HepG2 (cell line): ENCODE results near the gene MEI1. TPM values are rescaled to one million over a fixed set of nuclear protein-coding genes. Genes with fewer than 3 reads are reported as not detected.

ENCODE experiments used
- IKZF4 ChIP-seq: sonication (generic); formaldehyde crosslinking; IDR thresholded peaks from 2 replicates; pipeline ENCODE4 v1.5.1; 2020; ENCODE audit warnings: borderline replicate concordance, mild to moderate bottlenecking, low read depth, missing genetic modification reagents; ENCODE audit errors: not compliant biosample characterization
- JUNB ChIP-seq: sonication (generic); formaldehyde crosslinking; IDR thresholded peaks from 2 replicates; pipeline ENCODE4 v1.8.0; 2022; ENCODE audit warnings: missing genetic modification reagents, mild to moderate bottlenecking, borderline replicate concordance
- KAT7 ChIP-seq: IDR thresholded peaks from 2 replicates; pipeline ENCODE4 v1.6.1; 2018; ENCODE audit warnings: borderline replicate concordance, missing compliant biosample characterization
- NFYB ChIP-seq: sonication (generic); formaldehyde crosslinking; IDR thresholded peaks from 2 replicates; pipeline ENCODE4 v1.4.0; 2020; ENCODE audit warnings: missing genetic modification reagents
- POLR2G ChIP-seq: fragments of 200-400 bp; formaldehyde crosslinking; IDR thresholded peaks from 2 replicates; pipeline ENCODE4 v1.6.1; 2018; ENCODE audit warnings: mild to moderate bottlenecking, low read depth, low read length, moderate library complexity
- SRSF1 ChIP-seq: fragments of 200-400 bp; formaldehyde crosslinking; optimal IDR thresholded peaks from 2 replicates; pipeline ENCODE3; 2017; ENCODE audit warnings: mild to moderate bottlenecking, low read depth, low read length, moderate library complexity
- TBX2 ChIP-seq: sonication (generic); formaldehyde crosslinking; IDR thresholded peaks from 2 replicates; pipeline ENCODE4 v1.5.0; 2020; ENCODE audit warnings: missing genetic modification reagents, mild to moderate bottlenecking, borderline replicate concordance
- TSC22D2 ChIP-seq: sonication (generic); formaldehyde crosslinking; IDR thresholded peaks from 2 replicates; pipeline ENCODE4 v1.5.1; 2020; ENCODE audit warnings: missing genetic modification reagents, mild to moderate bottlenecking, borderline replicate concordance
- ZNF317 ChIP-seq: sonication (generic); formaldehyde crosslinking; IDR thresholded peaks from 2 replicates; pipeline ENCODE4 v1.5.0; 2020; ENCODE audit warnings: mild to moderate bottlenecking, missing genetic modification reagents
- ZNF75D ChIP-seq: sonication (generic); formaldehyde crosslinking; IDR thresholded peaks from 2 replicates; pipeline ENCODE4 v1.8.1; 2023; ENCODE audit warnings: missing genetic modification reagents, mild to moderate bottlenecking, borderline replicate concordance
- ZNF766 ChIP-seq: sonication (generic); formaldehyde crosslinking; IDR thresholded peaks from 2 replicates; pipeline ENCODE4 v1.5.0; 2020; ENCODE audit warnings: missing genetic modification reagents, borderline replicate concordance
- ZSCAN29 ChIP-seq: sonication (generic); formaldehyde crosslinking; conservative IDR thresholded peaks from 2 replicates; pipeline ENCODE4 v1.4.0; 2020; ENCODE audit warnings: mild to moderate bottlenecking, missing genetic modification reagents
- polyA plus RNA-seq, 8 experiments: library from polyadenylated mRNA; depleted of rRNA in 3 of 8; stranded (reverse) in 7 of 8; unstranded in 1 of 8; fragments of >200 nt; fragmentation: Illumina TruSeq in 4 of 8; extraction: Trizol in 4 of 8; gene quantifications; 2 replicates each; pipeline versions ENCODE4 v1.2.1 to v1.2.3, GENCODE V29; 2011 to 2016; ENCODE audit warnings: low read depth in 4 of 8, missing spikeins in 1 of 8, mixed read lengths in 1 of 8; ENCODE audit not compliant: insufficient read depth in 1 of 8
- total RNA-seq, 5 experiments: library from RNA; depleted of rRNA; stranded (reverse); fragments of >200 nt; fragmentation: Illumina TruSeq; extraction: Trizol; gene quantifications; 2 replicates each; pipeline ENCODE4 v1.2.3, GENCODE V29; 2016; ENCODE audit warnings: low read depth in 1 of 5
- TF ChIP-seq, protein P1 (sequence below): sonication (generic); formaldehyde crosslinking; IDR thresholded peaks from 2 replicates; pipeline ENCODE4 v1.8.0; 2022; ENCODE audit warnings: mild to moderate bottlenecking, missing genetic modification reagents, borderline replicate concordance
- TF ChIP-seq, protein P2 (sequence below): sonication (generic); formaldehyde crosslinking; IDR thresholded peaks from one replicate; pipeline ENCODE4 v1.5.1; 2020; ENCODE audit warnings: mild to moderate bottlenecking, missing genetic modification reagents; ENCODE audit errors: not compliant biosample characterization
- TF ChIP-seq, protein P3 (sequence below): sonication (generic); formaldehyde crosslinking; IDR thresholded peaks from 2 replicates; pipeline ENCODE4 v1.5.1; 2020; ENCODE audit warnings: missing genetic modification reagents, mild to moderate bottlenecking, borderline replicate concordance

MEI1 gene
- total and polyA plus RNA-seq, 2 of the 13 experiments (the other 11 are each of a cell fraction or from before 2014, with no cell fraction given), result 0.75 to 1.9 TPM

DNA sequence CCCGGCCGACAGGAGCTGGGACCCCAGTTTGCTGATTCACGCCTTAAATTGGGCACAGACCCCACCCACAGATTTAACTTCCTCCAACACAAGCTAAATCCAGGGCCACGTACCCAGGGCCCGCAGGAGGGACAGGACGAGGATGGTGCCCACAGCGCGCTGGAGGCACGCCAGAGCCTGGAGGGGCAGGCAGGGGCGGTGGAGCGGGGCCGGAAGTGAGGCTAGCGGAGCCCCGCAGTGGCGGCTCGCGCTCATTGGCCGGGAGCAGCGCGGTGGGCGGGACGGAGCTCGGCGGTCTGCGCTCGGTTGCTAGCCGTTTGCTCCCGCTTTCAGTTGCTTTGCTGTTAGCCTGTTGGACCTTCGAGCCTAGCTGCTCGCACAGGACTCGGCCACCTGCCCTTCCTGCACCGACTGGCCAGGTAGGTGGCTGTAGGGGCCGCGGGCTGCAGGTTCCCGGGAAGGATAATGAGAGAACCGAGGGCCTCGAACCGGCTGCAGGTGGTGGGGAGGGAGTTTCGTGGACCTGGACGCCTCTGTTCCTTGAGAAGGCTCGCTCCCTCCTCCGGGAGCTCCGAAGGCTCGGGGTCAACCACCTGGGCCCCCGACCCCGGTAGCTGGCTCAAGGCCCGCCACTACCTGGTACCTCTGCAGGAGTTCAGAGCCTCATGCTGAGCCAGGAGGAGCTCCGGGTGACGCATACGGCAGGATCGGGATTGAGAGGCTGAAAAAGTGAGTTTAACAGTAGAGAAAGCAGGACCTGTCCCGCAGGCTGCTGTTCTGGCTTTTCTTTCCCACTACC lies 101.2 kb downstream of the MEI1 start, which contains the start of gene CCDC134 (continued):
- TF ChIP-seq ZNF75D (CRISPR knock-in tag), result no peak
- TF ChIP-seq, protein P1, sequence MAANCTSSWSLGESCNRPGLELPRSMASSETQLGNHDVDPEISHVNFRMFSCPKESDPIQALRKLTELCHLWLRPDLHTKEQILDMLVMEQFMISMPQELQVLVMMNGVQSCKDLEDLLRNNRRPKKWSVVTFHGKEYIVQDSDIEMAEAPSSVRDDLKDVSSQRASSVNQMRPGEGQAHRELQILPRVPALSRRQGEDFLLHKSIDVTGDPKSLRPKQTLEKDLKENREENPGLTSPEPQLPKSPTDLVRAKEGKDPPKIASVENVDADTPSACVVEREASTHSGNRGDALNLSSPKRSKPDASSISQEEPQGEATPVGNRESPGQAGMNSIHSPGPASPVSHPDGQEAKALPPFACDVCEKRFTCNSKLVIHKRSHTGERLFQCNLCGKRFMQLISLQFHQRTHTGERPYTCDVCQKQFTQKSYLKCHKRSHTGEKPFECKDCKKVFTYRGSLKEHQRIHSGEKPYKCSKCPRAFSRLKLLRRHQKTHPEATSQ, result peak; percentile 11; the same call in 1 of the 2 replicates
- peak; percentile 93 for TF ChIP-seq POLR2G
- peak; percentile 90 for TF ChIP-seq NFYB (CRISPR knock-in tag)
- TF ChIP-seq IKZF4 (CRISPR knock-in tag), result no peak
- TF ChIP-seq, protein P2, sequence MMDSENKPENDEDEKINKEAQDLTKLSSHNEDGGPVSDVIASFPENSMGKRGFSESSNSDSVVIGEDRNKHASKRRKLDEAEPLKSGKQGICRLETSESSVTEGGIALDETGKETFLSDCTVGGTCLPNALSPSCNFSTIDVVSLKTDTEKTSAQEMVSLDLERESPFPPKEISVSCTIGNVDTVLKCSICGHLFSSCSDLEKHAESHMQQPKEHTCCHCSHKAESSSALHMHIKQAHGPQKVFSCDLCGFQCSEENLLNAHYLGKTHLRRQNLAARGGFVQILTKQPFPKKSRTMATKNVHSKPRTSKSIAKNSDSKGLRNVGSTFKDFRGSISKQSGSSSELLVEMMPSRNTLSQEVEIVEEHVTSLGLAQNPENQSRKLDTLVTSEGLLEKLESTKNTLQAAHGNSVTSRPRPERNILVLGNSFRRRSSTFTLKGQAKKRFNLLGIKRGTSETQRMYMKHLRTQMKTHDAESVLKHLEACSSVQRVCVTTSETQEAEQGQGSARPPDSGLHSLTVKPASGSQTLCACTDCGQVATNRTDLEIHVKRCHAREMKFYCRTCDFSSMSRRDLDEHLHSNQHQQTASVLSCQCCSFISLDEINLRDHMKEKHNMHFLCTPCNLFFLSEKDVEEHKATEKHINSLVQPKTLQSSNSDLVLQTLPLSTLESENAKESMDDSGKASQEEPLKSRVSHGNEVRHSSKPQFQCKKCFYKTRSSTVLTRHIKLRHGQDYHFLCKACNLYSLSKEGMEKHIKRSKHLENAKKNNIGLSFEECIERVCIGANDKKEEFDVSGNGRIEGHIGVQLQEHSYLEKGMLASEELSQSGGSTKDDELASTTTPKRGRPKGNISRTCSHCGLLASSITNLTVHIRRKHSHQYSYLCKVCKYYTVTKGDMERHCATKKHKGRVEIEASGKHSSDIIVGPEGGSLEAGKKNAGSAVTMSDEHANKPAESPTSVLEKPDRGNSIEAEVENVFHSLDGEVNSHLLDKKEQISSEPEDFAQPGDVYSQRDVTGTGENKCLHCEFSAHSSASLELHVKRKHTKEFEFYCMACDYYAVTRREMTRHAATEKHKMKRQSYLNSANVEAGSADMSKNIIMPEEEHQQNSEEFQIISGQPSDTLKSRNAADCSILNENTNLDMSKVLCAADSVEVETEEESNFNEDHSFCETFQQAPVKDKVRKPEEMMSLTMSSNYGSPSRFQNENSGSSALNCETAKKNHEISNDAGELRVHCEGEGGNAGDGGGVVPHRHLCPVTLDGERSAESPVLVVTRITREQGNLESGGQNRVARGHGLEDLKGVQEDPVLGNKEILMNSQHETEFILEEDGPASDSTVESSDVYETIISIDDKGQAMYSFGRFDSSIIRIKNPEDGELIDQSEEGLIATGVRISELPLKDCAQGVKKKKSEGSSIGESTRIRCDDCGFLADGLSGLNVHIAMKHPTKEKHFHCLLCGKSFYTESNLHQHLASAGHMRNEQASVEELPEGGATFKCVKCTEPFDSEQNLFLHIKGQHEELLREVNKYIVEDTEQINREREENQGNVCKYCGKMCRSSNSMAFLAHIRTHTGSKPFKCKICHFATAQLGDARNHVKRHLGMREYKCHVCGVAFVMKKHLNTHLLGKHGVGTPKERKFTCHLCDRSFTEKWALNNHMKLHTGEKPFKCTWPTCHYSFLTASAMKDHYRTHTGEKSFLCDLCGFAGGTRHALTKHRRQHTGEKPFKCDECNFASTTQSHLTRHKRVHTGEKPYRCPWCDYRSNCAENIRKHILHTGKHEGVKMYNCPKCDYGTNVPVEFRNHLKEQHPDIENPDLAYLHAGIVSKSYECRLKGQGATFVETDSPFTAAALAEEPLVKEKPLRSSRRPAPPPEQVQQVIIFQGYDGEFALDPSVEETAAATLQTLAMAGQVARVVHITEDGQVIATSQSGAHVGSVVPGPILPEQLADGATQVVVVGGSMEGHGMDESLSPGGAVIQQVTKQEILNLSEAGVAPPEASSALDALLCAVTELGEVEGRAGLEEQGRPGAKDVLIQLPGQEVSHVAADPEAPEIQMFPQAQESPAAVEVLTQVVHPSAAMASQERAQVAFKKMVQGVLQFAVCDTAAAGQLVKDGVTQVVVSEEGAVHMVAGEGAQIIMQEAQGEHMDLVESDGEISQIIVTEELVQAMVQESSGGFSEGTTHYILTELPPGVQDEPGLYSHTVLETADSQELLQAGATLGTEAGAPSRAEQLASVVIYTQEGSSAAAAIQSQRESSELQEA (CRISPR knock-in tag), result peak; percentile 39
- TF ChIP-seq ZNF766 (CRISPR knock-in tag), result 0 out of 2 replicates have a peak, but pooled peaks have one; percentile 49
- no peak for TF ChIP-seq TSC22D2 (CRISPR knock-in tag)
- peak; percentile 91 for TF ChIP-seq ZSCAN29
- peak; percentile 63 for TF ChIP-seq SRSF1
- TF ChIP-seq, protein P3, sequence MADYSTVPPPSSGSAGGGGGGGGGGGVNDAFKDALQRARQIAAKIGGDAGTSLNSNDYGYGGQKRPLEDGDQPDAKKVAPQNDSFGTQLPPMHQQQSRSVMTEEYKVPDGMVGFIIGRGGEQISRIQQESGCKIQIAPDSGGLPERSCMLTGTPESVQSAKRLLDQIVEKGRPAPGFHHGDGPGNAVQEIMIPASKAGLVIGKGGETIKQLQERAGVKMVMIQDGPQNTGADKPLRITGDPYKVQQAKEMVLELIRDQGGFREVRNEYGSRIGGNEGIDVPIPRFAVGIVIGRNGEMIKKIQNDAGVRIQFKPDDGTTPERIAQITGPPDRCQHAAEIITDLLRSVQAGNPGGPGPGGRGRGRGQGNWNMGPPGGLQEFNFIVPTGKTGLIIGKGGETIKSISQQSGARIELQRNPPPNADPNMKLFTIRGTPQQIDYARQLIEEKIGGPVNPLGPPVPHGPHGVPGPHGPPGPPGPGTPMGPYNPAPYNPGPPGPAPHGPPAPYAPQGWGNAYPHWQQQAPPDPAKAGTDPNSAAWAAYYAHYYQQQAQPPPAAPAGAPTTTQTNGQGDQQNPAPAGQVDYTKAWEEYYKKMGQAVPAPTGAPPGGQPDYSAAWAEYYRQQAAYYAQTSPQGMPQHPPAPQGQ (CRISPR knock-in tag), result no peak
- TF ChIP-seq KAT7, result peak; percentile 74
- 0 out of 2 replicates have a peak, but pooled peaks have one; percentile 45 for TF ChIP-seq ZNF317
- peak; percentile 76 for TF ChIP-seq TBX2 (CRISPR knock-in tag)
- no peak; the same call in 1 of the 2 replicates for TF ChIP-seq JUNB (CRISPR knock-in tag)
